Fibroblast of skin of right biceps (primary cell): ENCODE measurements around the gene GLI2.
A peak's percentile ranks its signal among the peaks of the same experiment; 100 is the strongest.

ENCODE experiments used
- DNase-seq: peaks from one replicate; pipeline ENCODE4 v3.0.0-alpha.2; 2013

The GLI2 gene

GRCh38 chr2:120715353-120715752, 20.3 kb upstream of the GLI2 start:
- DNase-seq, result no peak

GRCh38 chr2:120715941-120716340, 19.7 kb upstream of the GLI2 start:
- DNase-seq, result no peak

GRCh38 chr2:120716641-120717585, 18.8 kb upstream of the GLI2 start:
- no peak for DNase-seq

GRCh38 chr2:120719491-120719890, 16.2 kb upstream of the GLI2 start:
- no peak for DNase-seq

- DNase-seq, result no peak
These were observed 15.4 kb upstream of the GLI2 start for GRCh38 chr2:120720231-120720630.

- no peak for DNase-seq
These were observed 14.8 kb upstream of the GLI2 start for GRCh38 chr2:120720746-120721375.

- DNase-seq, result no peak
These were observed 13.5 kb upstream of the GLI2 start for GRCh38 chr2:120722246-120722567.

- DNase-seq, result peak; percentile 91
These were observed 12.9 kb upstream of the GLI2 start for GRCh38 chr2:120722568-120723421.

GRCh38 chr2:120726245-120726644, 9.4 kb upstream of the GLI2 start:
- no peak for DNase-seq

- DNase-seq, result peak; percentile 88
These were observed 6.0 kb upstream of the GLI2 start for GRCh38 chr2:120729406-120730399.

GRCh38 chr2:120731175-120731574, 4.5 kb upstream of the GLI2 start:
- no peak for DNase-seq

- no peak for DNase-seq
These were observed 3.0 kb upstream of the GLI2 start for GRCh38 chr2:120732506-120733237.

- no peak for DNase-seq
These were observed 2.3 kb upstream of the GLI2 start for GRCh38 chr2:120733238-120733932.

GRCh38 chr2:120734930-120735651, 577 bp upstream of the GLI2 start:
- peak; percentile 39 for DNase-seq

GRCh38 chr2:120736202-120736623, 545 bp downstream of the GLI2 start:
- no peak for DNase-seq

- DNase-seq, result peak; percentile 99
These were observed 1.1 kb downstream of the GLI2 start for GRCh38 chr2:120736624-120737339.

- peak; percentile 68 for DNase-seq
These were observed 1.9 kb downstream of the GLI2 start for GRCh38 chr2:120737340-120738101.

GRCh38 chr2:120738117-120738516, 2.4 kb downstream of the GLI2 start:
- peak; percentile 54 for DNase-seq
